OCI-LY7 (cell line): ENCODE measurements around the gene RBM22. TPM values are rescaled to one million over a fixed set of nuclear protein-coding genes. Genes with fewer than 3 reads are reported as not detected.

Experiments
- BruUV-seq: library from RNA; stranded (reverse); fragments of 400-500 nt; replicated peaks from 2 replicates; lab custom pipeline; 2021; lab: Mats Ljungman, UMichigan
- CTCF ChIA-PET: fragments of 300-600 bp; sonication (Branson Sonifier 250); formaldehyde crosslinking; loops from one replicate; lab custom pipeline; 2022; ENCODE audit warnings: antibody characterized with exemption; ENCODE audit not compliant: unreplicated experiment; lab: Charles Lee
- POLR2A ChIA-PET: fragments of 300-600 bp; sonication (Branson Sonifier 250); formaldehyde crosslinking; loops from one replicate; lab custom pipeline; 2022; ENCODE audit warnings: antibody characterized with exemption; lab: Charles Lee
- DNase-seq: peaks from one replicate; pipeline ENCODE4 v3.0.0-alpha.2; 2015; ENCODE audit warnings: low spot score
- H2AFZ ChIP-seq: fragments of 200-600 bp; sonication (generic), shearing (Covaris generic); 2 replicates; pipeline ENCODE4 v1.6.1; 2014; ENCODE audit warnings: mild to moderate bottlenecking, antibody characterized with exemption, low read length, moderate library complexity
- H3K27ac ChIP-seq: fragments of 200-600 bp; sonication (generic); 2 replicates; pipeline ENCODE4 v1.5.1; 2014; ENCODE audit warnings: mixed run types, low read depth, mild to moderate bottlenecking, moderate library complexity, low read length, inconsistent platforms; ENCODE audit not compliant: poor library complexity, severe bottlenecking
- H3K36me3 ChIP-seq: fragments of 200-600 bp; sonication (generic); 2 replicates; pipeline ENCODE4 v1.6.1; 2014; ENCODE audit warnings: mild to moderate bottlenecking, antibody characterized with exemption, low read length, moderate library complexity, mixed read lengths; ENCODE audit not compliant: insufficient read depth
- H3K4me1 ChIP-seq: fragments of 200-600 bp; sonication (generic); 2 replicates; pipeline ENCODE4 v1.5.1; 2014; ENCODE audit warnings: mild to moderate bottlenecking, low read length; ENCODE audit not compliant: insufficient read depth, poor library complexity, severe bottlenecking
- H3K4me2 ChIP-seq: fragments of 200-600 bp; sonication (generic); 2 replicates; pipeline ENCODE4 v1.6.1; 2014; ENCODE audit warnings: mild to moderate bottlenecking, low read length
- H3K4me3 ChIP-seq: fragments of 200-600 bp; sonication (generic); 2 replicates; pipeline ENCODE4 v1.5.1; 2014; ENCODE audit warnings: mild to moderate bottlenecking, low read depth, low read length; ENCODE audit not compliant: poor library complexity, severe bottlenecking
- H3K79me2 ChIP-seq: fragments of 200-600 bp; sonication (generic); 2 replicates; pipeline ENCODE4 v1.6.1; 2016; ENCODE audit warnings: low read depth, mild to moderate bottlenecking, low read length, moderate library complexity, mixed read lengths; ENCODE audit not compliant: insufficient read depth
- H3K9me2 ChIP-seq: fragments of 200-600 bp; sonication (generic); 2 replicates; pipeline ENCODE4 v1.6.1; 2016; ENCODE audit warnings: mild to moderate bottlenecking, low read length, mixed read lengths; ENCODE audit not compliant: insufficient read depth
- H3K9me3 ChIP-seq: fragments of 200-600 bp; sonication (generic); 2 replicates; pipeline ENCODE4 v1.6.1; 2014; ENCODE audit warnings: mild to moderate bottlenecking, mixed run types, low read length, mixed read lengths
- H4K20me1 ChIP-seq: fragments of 200-600 bp; sonication (generic); 2 replicates; pipeline ENCODE4 v1.6.1; 2014; ENCODE audit warnings: mild to moderate bottlenecking, antibody characterized with exemption, low read length, moderate library complexity, mixed read lengths; ENCODE audit not compliant: insufficient read depth
- EZH2phosphoT487 ChIP-seq: fragments of 200-600 bp; sonication (generic); IDR thresholded peaks from 2 replicates; pipeline ENCODE4 v1.6.1; 2018; ENCODE audit warnings: low read depth, borderline replicate concordance, mild to moderate bottlenecking, mixed run types, antibody characterized with exemption, low read length, moderate library complexity, mixed read lengths
- intact Hi-C: fragments of 100-400 bp; cut with micrococcal nuclease; formaldehyde crosslinking; loops from one replicate; pipeline ENCODE4 v1.10.0; 2022; ENCODE audit not compliant: unreplicated experiment
- total RNA-seq, 2 experiments: library from RNA; depleted of rRNA in 1 of 2; stranded (reverse); fragments of >200 nt in 1 of 2; shearing (Covaris generic) in 1 of 2; gene quantifications; 2 replicates each; pipeline ENCODE4 v1.2.3, GENCODE V29; 2014 to 2022
- TF ChIP-seq, protein P1 (sequence below): fragments of 200-600 bp; sonication (generic); conservative IDR thresholded peaks from 2 replicates; pipeline ENCODE4 v1.5.1; 2014; ENCODE audit warnings: mild to moderate bottlenecking, antibody characterized with exemption, low read length, moderate library complexity, mixed read lengths

RBM22 gene
- total RNA-seq, 2 experiments from 2014 or later: 45.6 to 46.7 TPM

DNA sequence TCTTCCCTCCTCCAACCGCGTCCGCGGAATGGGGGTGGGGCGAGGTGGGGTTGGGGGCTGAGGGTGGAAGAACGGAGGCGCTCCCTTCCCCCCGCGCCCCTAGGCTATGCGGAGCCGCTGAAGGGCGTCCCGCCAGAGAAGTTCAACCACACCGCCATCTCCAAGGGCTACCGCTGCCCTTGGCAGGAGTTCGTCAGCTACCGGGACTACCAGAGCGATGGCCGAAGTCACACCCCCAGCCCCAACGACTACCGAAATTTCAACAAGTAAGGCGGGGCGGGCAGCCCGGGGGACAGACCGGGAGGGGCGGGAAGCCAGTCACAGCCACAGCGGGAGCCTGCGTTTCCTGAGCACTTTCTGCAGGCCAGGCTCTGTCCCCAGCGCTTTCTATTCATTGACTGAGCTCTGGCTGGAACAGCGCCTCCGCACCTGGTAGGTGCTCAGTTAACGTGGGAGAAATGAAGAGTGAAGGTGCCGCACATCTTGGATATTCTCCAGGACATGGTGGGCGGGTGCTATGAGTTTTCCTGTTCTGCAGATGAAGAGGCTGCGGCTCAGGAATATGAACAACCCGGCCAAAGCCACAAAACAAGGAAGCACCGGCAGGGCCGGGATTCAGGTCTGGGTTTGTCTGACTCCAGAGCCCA, 28.5 kb downstream of the RBM22 start:
- BruUV-seq: no TSS peak
- H2AFZ ChIP-seq: no peak overlapping the region
- ChIA-PET POLR2A (no interaction called here), CTCF (no interaction called here)
- no peaks in the 10 kb centered on the region for H3K9me2 ChIP-seq
- H3K4me1 ChIP-seq: no peaks in the 10 kb centered on the region
- no peaks in the 10 kb centered on the region for H3K79me2 ChIP-seq
- no peaks in the 10 kb centered on the region for H4K20me1 ChIP-seq
- intact Hi-C loops: no loop called here
- H3K4me2 ChIP-seq: no peak overlapping the region
- H3K9me3 ChIP-seq: no peaks in the 10 kb centered on the region
- no peak for DNase-seq
- TF ChIP-seq, protein P1, sequence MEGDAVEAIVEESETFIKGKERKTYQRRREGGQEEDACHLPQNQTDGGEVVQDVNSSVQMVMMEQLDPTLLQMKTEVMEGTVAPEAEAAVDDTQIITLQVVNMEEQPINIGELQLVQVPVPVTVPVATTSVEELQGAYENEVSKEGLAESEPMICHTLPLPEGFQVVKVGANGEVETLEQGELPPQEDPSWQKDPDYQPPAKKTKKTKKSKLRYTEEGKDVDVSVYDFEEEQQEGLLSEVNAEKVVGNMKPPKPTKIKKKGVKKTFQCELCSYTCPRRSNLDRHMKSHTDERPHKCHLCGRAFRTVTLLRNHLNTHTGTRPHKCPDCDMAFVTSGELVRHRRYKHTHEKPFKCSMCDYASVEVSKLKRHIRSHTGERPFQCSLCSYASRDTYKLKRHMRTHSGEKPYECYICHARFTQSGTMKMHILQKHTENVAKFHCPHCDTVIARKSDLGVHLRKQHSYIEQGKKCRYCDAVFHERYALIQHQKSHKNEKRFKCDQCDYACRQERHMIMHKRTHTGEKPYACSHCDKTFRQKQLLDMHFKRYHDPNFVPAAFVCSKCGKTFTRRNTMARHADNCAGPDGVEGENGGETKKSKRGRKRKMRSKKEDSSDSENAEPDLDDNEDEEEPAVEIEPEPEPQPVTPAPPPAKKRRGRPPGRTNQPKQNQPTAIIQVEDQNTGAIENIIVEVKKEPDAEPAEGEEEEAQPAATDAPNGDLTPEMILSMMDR: no peak
- TF ChIP-seq EZH2phosphoT487: no peak
- no peak overlapping the region for H3K27ac ChIP-seq
- H3K36me3 ChIP-seq: no peaks in the 10 kb centered on the region
- H3K4me3 ChIP-seq: no peak overlapping the region

DNA sequence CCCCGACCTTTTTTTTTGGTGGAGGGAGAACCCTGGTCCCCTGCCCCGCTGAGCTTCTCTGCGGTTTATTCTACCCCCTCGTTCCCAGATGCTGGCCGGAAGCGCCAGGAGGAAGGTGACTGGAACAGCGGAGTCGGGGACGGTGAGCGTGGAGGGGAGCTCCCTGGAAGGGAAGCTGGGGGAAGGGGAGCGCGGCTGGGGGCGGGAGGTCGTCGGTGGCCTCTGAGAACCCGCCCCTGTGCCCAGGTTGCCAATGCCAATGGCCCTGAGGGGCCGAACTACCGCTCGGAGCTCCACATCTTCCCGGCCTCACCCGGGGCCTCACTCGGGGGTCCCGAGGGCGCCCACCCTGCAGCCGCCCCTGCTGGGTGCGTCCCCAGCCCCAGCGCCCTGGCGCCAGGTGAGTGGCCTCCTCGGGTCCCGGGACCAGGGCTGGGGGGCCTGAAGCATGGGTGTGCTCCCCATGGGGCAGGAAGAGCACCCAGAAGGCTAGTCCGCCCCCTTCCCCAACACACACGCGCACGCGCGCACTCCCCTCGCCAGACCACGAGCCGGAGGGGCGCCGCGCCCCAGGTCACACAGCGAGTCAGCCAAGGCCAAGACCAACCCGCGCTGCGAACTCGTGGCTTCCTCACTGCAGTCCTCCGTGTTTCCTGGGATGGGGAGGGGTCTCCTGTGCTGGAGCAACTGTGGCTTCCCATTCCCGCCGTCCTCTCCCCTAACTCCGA, 29.2 kb downstream of the RBM22 start:
- Histone ChIP-seq H3K4me1 (no peaks in the 10 kb centered on the region), H3K4me2 (no peak overlapping the region), H4K20me1 (no peaks in the 10 kb centered on the region), H3K9me3 (no peaks in the 10 kb centered on the region), H3K4me3 (no peak overlapping the region), H3K79me2 (no peaks in the 10 kb centered on the region), H3K27ac (no peak overlapping the region), H3K36me3 (no peaks in the 10 kb centered on the region), H3K9me2 (no peaks in the 10 kb centered on the region), H2AFZ (no peak overlapping the region)
- TF ChIP-seq EZH2phosphoT487: no peak
- TF ChIP-seq, protein P1: no peak
- intact Hi-C loops: no loop called here
- ChIA-PET POLR2A (no interaction called here), CTCF (no interaction called here)
- DNase-seq: no peak
- no TSS peak for BruUV-seq

DNA sequence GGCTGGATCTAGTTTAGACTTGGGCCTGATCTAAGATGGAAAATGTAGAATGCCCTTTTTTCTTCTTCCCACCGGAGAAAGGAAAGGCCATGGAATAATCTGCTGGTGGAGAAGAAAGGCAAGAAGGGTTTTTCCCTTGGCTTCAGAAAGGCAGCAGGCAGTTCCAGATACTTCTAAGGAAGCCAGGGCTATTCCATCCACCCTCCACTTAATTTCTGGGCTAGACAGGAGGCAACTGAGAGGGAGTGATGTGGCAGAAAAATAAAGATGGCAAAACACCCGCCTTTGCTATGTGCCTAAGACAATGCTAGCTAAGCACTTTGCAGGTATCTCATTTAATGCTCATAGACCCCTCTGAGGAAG, 29.9 kb downstream of the RBM22 start:
- Histone ChIP-seq H3K79me2 (no peaks in the 10 kb centered on the region), H3K4me3 (no peak overlapping the region), H3K9me2 (no peaks in the 10 kb centered on the region), H2AFZ (no peak overlapping the region), H3K4me2 (no peak overlapping the region), H4K20me1 (no peaks in the 10 kb centered on the region), H3K27ac (no peak overlapping the region), H3K9me3 (no peaks in the 10 kb centered on the region), H3K4me1 (no peaks in the 10 kb centered on the region), H3K36me3 (no peaks in the 10 kb centered on the region)
- ChIA-PET CTCF (no interaction called here), POLR2A (interaction anchor here (0.6 kb wide), 1 partner anchor 22 kb away, joined by 3 read pairs; no protein-coding TSS in a partner anchor)
- BruUV-seq: no TSS peak
- no peak for TF ChIP-seq EZH2phosphoT487
- TF ChIP-seq, protein P1: no peak
- no peak for DNase-seq
- intact Hi-C loops: no loop called here
